A204.1 (cell line): Measurements from ENCODE around the gene HSD17B7.
"Not testable (repeated sequence)": the region's sequence is repeated elsewhere in the genome, so short reads cannot be mapped to it uniquely, and the experiment has no call there.

Experiments used
- FAIRE-seq: peaks from 2 replicates; lab custom pipeline; 2012; peaks lifted over from hg19 to GRCh38; lab: Jason Lieb, UNC

The HSD17B7 gene

DNA sequence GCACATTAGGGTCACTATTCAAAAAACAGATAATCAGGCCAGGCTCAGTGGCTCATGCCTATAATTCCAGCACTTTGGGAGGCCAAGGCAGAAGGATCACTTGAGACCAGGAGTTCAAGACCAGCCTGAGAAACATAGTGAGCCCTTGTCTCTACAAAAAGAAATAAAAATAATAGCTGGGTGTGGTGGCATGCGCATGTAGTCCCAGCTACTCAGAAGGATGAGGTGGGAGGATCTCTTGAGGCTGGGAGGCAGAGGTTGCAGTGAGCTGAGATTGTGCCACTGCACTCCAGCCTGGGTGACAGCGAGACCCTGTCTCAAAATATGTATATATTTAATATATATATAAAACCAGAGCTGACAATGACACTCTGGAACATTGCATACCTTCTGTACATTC, 21.9 kb downstream of the HSD17B7 start:
- FAIRE-seq = not testable (repeated sequence)

DNA sequence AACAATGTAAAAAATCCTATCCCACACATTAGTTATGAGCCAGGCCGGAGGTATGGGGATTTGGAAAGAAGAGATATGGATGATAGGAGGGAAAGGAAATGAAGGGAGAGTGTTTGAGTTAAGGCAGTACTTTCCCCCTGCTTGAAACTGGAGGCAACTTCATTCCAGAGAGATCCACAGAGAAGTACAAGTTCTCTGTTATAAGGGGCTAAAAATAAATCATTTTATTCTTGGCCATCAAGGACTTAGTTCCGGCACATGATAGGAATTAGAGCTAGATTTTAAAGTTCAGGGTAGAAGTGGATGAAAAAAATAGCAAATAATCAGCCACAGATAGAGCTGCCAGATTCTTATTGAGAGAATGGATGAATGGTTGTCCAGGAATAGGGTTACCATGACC, 27.6 kb downstream of the HSD17B7 start:
- FAIRE-seq = not testable (repeated sequence)

DNA sequence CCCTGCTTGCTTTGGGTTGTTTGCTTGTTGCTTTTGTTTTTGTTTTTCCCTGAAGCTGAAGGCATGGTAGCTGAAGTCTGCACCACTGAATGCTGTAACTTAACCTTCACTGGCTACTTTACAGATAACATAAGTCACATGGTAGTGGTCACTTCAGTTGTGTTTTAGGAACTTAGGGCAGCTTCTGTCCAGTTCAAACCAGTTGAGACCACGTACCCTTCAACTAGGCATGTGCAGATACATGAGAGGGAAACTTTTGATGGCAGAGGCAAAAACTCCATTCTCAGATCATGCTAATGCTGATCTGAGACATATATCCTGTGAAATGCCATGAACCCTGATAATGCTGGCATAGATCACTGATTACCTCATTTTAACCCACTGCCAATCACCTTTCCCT, 28.2 kb downstream of the HSD17B7 start:
- FAIRE-seq = not testable (repeated sequence)

DNA sequence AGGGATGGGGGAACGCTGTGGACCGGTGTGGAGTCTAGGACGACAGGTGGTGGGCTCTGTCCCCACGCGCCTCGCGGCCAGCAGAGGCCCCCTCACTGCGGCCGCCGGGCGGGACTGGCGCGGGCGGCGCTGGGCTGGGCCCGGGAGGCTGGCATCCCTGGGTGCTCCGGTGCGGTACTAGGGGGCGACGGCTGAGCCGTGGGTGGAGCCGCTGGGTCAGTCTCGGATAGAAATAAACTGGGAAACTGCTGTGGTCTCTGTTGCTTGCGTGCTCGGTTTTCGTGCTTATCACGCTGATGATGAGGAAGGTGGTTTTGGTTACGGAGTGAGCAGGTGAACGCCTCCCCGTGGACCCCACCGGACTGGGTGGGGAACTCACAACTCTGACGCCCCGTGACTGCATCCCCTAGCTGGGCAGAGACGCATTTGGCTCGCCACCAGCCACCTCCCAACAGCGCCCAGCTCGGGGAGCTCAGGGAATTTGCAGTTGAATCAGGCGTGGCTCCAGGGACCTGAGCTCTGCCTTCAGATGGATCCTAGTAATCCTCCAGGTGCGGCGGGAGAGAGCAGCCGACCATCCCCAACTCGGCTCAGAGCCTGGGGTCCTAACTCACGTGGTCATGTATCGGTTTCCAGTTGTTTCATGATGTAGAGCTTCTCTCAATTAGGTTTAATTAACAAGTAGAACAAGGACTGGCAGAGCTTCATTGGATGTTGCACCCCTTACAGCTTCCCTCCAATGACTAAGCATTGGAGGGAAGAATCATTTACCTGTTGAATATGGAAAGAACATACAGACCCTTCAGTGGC, 32.1 kb downstream of the HSD17B7 start:
- FAIRE-seq = no peak

DNA sequence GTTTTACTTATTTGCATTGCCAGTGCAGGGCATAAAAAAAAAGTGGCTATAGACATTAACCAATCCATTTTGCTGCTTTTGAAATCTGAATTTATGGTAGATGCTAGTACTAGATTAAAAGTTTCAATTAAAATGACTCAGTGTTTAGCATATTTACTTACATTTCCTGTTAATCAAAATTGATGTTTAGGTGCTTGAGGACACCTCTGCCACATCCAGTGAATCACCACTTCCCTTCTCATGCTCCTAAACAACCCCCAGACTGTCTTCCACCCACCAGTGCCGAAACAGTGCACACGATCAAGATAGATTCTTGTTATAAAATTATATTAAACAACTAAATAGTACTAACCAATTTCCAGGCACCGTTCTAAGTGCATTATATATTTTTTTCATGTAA, 32.7 kb downstream of the HSD17B7 start:
- no peak for FAIRE-seq

DNA sequence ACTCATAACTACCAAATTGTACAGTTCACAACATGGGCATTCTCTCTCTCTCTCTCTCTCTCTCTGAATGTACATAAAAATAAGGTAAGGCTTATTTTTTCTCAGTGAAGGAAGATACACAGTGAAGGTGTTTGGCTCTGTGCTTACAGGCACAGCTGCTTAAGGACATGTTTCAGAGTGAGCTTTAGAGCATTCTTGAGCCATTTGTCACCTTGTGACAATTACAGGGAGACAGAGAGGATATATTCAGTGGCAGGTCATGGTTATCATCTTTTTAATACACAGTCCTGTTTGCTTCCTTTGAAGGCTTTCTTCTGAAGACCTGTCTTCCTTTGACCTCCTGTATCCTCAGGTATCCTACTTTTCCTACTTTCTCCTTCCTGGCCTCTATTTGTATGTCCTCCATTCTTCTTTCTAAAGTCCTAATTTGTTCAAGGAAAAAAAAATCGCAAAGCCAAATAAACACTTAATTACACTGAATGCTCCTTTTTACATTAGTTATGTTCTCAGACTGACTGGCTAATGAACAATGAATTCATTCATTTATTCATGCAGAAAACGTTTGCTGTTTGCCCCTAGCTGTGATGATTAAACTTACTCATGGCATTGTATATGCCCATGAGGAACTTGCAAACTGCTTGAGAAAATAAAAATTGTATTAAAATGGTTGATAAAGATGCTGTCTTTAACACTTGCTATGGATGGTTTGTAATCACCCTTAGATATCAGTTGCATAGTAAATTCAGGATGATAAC, 33.4 kb downstream of the HSD17B7 start:
- no peak for FAIRE-seq

DNA sequence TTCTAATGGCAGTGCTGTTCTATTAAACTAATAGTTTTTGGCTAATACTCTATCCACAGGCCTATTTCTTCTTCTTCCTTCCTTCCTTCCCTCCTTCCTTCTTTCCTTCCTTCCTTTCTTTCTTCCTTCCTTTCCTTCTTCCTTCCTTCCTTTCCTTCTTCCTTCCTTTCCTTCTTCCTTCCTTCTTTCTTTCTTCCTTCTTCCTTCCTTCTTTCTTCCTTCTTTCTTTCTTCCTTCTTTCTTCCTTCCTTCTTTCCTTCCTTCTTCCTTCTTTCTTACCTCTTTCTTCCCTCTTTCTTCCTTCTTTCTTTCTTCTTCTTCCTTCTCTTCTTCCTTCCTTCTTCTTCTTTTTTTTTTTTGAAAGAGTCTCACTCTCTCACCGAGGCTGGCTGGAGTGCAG, 38.8 kb downstream of the HSD17B7 start:
- FAIRE-seq = no peak

DNA sequence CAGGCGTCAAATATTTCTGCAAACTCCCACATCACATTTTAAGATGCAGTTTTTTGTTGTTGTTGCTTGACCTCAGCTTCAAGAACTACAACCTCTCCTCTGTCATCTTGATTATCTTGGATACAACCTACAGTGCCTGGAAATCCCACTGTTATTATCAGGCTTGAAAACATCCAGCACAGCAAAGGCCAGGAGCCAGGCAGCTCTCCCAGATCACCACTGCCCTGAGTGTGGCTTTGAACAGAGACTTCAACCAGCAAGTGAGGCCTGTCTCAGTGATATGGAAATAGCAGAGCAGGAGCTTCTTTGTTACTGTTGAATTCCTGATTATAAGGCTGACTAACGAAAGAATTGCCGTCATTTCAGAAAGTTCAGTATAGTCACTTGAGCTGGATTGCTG, 42.0 kb downstream of the HSD17B7 start:
- no peak for FAIRE-seq

DNA sequence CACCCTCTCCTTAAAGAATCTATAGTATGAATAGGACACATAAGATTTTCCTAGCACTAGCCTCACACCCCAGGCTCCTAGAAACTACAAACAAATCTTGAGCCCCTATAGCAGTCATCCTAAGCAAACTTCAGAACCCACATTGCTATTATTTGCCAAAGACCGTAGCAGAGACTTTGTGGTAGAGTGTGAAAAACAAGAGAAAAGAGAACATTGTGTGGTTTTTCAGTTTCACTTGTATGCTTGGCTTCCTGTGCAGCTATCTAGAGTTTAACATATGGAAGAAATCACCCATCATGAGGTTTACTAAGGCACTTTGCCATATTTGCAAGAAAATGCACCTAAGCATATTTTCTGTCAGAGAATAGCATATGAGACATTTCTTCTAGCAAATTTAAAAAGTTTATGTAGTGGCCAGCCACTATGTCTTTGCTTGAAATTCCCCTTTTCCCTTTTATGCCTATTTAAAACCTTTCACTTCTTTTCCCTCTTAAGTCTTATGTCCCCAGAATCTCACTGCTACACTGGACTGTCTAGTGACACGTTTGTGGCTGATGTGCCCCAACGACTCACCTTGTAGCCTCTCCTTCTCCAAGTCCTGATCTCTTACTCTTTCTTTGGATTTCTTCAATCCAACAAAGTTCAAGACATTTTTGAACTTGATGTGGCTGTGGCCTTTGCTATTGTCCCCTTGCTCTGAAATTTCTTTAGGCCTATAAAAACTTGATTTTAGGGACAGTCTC, 44.8 kb downstream of the HSD17B7 start:
- no peak for FAIRE-seq

DNA sequence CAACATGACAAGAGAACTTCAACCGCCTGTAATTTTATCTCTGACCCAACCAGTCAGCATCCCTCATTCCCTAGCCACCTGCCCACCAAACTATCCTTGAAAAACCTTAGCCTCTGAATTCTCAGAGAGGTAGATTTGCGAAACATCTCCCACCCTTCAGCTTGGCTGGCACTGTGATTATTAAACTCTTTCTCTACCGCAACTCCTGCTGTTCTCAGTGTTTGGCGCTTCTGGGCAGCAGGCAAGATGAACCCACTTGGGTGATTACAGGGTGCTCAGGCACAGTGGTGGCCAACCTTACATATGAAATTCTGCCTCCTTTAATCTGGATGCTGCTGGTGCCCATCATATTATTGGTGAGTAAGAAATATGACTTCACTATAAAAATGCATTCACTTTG, 48.4 kb downstream of the HSD17B7 start:
- no peak for FAIRE-seq

DNA sequence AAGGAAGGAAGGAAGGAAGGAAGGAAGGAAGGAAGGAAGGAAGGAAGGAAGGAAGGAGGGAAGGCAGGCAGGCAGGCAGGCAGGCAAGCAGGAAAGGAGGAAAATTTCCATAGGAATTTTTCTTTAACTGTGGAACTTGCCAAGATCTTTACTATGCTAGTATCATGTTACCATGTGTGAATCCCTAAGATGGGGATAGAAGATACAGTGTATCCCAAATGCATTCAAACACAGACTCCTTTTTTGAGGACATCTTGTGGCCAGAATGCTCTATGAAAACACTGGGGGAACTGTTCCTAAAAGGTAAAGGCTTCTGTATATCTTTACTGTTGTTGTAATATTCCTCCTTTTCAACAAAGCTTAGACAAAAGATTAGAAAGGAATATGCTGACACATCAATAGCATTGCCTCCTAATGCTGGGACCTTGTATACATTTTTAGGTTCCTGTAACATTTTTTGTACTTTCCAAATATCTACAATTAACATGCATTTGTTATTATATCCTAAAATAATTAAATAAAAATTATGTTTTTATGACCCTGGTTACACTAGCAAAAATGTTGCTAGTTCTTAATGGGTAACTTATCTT, 49.8 kb downstream of the HSD17B7 start:
- FAIRE-seq = no peak

DNA sequence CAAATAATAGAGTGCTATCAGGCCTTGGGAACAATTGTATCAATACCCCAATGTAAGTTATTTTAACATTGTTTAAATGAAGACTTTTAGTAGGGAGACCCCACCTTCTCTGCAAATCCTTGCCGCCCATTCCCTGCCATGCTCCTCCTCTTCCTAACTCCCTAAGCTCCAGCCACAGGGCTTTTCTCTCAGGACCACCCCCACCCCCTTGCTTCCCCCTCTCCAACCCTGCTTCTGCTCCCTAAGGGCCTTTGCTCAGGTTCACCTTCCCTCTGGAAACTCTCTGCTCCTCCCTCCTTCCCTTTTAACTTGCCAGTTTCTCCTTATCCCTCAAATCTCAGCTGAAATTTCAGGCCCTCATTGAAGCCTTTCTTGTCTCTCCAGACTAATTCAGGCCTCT, 53.7 kb downstream of the HSD17B7 start:
- FAIRE-seq = no peak

DNA sequence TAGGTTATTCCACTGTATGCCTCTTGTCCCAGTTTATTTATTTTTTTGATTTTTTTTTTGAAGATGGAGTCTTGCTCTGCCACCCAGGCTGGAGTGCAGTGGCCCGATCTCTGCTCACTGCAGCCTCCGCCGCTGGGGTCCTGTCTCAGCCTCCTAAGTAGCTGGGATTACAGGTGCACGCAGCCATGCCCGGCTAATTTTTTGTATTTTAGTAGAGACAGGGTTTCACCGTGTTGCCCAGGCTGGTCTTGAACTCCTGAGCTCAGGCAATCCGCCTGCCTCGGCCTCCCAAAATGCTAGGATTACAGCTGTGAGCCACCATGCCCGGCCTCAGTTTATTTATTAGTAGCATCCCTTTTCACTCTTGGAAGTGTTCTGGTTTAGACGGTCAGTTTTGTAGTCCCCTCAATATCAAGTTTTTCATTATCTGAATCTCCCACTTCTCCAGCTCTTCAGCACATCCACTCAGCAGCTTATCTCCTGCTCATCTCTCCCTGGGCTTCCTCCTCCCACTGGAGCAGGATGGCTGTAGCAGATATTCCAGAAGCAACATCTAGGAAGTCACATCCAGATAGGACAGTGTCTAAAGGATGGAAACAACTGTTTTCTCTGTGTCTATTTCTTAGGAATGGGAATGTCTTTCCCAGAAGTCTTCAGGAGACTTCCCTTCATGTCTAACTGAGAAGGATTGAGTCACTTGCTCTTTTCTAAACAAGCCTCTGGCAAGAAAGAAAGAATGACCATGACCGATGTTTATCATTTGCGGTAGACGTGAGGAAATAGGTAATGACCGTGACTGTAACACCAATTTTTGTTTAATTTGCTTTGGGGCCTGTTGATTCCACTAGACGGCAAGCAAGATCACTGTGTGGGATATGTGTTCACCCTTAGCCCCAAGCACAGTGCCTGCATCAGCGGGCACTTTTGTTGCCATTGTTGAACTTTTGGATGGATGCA, 56.0 kb downstream of the HSD17B7 start:
- no peak for FAIRE-seq

DNA sequence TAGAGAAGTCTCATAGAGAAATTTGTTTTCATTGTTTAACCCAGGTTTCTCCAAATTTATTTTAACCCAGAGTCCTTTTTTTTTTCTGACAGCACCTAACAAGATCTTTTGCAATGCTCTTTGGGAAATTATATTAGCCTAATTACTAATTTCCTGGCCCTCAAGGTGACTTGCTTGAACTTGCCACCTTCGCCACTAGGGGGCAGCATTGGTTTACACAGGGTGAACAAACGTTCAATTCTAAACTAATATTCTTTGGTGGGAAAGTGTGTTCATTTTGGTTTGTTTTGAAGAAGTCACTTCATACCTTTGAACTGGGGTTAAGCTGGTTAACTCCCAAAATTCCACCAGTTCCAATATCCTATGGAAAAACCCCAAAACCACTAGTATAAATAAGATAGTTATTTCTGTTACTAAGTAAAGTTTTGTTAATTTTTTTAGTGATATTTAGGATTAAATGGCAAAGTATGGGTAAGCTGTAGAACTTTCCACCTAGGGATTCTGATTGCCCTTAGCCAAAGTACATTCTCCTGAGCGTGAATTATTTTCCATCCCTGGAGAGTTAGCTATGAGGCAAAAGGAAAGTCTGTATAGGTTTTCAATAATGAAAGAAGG, 57.4 kb downstream of the HSD17B7 start:
- peak; percentile 89 for FAIRE-seq

DNA sequence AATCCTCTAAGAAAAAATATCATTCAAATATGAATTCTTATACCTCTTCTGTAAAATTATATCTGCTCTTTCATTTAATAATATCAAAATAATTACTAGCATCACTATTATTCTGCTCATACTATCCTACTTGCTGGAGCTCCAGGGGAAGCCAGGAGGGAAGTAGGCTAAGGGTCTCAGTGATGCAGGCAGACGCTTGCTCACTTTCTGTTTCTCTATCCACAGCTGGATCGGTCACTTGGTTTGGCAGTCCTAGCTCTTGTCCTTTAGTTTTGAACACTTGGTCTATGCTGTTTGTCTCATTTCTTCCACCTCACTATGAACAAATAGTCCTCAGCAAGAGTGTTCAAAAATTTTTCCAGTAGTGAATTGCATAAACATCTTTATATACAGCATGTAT, 59.2 kb downstream of the HSD17B7 start:
- no peak for FAIRE-seq

DNA sequence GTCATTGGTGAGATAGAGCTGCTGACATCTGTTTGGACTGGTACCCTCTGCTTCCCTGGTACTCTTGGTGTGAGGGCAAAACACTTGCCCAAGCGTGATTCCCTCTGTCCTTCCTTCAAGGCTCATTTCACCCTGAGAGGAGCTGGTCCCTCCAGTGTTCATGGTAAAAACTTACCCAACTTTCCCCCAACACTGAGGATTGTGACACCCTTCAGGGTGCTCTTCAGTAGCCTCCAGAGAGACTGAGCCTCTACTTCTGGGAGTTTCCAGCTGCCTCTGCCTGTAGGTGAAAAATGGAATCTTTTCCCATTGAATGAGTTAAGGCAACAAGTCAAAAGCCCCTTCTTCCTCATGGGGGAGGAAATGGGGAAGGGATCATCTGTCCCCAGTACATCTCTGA, 60.8 kb downstream of the HSD17B7 start:
- FAIRE-seq = no peak

DNA sequence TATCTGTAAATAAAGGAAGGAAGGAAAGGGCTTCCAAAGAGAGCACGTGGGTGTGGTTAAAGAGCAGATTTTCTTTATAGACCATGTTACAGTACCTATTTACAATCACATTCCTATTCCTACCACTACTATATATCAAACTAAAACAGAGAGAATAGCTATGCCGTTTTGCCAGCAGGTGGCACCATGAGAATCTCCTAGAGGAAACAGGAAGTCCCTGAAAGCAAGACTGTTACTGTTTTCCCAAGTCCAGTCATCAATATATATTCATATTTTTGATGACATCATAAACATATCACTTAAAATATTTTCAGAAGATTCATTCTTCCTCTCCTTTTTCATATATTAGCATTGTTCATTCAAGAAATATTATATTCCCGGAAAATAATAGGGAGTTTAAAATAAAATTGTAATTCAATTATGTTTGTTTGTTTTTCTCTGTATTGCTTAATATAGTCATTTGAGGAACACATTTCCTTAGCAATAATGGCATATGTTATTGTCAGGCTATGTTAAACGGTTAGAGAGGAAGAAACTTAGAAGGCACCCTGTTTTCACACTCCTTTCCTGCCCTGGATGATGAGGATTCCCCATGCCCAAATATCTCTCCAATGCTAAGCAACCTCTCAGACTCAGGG, 63.9 kb downstream of the HSD17B7 start:
- peak; percentile 93 for FAIRE-seq

DNA sequence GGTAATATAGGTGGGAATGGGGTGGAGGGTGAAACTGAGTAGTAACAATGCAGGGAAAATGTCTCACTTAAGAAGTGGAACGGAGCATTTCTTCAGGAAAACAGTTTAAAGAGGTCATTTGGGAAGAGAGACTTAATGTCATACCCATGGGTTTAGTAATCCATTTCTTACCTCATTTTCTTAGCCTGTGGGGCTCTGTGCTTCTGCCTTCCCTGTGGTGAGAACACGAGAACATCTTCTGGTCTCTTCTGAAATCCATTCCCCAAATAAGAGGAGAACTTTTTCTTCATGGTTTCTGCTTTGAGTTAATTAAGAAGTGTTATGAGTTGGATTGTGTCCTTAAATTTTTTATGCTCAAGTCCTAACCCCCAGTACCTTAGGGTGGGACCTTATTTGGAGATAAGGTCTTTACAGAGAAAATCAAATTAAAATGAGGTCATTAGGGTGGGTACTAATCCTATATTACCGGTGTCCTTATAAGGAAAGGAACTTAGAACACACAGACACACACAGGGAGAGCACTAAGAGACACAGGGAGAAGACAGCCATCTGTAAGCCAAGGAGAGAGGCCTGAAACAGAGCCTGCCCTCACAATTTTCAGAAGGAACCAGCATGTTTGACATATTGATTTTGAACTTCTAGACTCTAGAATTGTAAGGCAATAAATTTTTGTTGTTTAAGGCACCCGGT, 65.1 kb downstream of the HSD17B7 start:
- FAIRE-seq = no peak

DNA sequence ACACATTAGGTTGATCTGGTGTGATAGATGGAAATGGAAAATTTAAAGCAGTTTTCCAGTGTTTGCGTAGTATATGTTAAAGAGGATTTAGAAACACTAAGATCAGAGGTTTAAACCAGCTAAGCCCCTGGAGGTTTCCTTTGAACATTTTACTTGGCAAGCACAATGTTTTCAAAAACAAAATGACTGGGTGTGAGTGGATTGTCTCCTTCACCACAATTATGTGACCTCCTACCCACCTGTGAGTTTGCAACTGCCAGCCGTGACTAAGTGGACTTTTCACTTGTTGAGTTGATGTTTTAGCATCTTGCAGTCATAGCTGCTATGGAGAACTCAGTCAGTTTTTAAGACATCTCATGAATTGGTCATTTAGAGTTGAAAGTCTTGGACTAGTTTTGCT, 65.8 kb downstream of the HSD17B7 start:
- FAIRE-seq = no peak

DNA sequence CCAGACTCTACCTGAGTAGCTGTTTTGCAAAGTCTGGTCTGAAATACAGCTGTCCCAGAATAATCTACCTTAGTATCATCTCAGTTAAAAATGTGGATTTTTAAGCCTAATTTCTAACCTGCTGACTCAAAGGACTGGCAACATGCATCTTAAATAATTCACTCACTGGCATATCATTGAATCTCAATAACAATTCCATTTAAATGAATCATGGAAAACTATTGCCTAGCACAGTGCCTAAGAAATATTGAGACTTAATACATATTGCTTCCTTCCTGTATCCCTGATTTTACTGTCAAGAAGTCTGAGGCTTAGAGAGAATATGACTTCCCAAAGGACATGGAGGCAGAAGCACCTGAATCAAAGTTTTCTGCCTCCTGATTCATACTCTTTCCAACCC, 67.3 kb downstream of the HSD17B7 start:
- FAIRE-seq = no peak
